Measurements from ENCODE around the gene WDR37.

The WDR37 gene

GRCh38 chr10:1057106-1057657, 997 bp downstream of the WDR37 start:
- Histone ChIP-seq H3K9me3 (ENCODE audit: severe bottlenecking) (no peaks in the 10 kb centered on the region), H3K27ac (no peak overlapping the region), H3K36me3 (peaks cover 7% of the 10 kb centered on the region), H3K27me3 (ENCODE audit: insufficient read depth, low read depth, severe bottlenecking) (no peaks in the 10 kb centered on the region), H3K4me3 (ENCODE audit: low read depth, low read length) (peak overlapping the region; percentile 71)
- TF ChIP-seq CTCF (IDR thresholded peaks at IDR 0.05; ENCODE audit: low read depth, low read length) = no peak
- DNase-seq = no peak

- no peak for TF ChIP-seq CTCF (IDR thresholded peaks at IDR 0.05; ENCODE audit: low read depth, low read length)
These were observed 1.8 kb downstream of the WDR37 start for GRCh38 chr10:1058017-1058416.

DNA sequence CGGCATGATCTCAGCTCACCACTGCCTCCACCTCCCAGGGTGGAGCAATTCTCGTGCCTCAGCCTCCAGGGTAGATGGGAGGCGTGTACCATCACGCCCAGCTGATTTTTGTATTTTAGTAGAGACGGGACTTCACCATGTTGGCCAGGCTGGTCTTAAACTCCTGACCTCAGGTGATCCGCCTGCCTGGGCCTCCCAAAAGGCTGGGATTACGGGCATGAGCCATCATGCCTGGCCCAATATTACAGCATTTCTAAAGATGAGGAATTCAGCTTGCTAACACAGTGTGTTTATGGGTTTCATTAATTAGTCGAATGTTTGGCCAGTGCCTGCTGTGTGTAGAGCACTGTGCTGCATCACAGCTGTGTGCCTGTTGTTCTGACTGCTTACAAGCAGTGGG, 3.7 kb downstream of the WDR37 start:
- no peak for TF ChIP-seq CTCF (IDR thresholded peaks at IDR 0.05; ENCODE audit: low read depth, low read length)
- no peak overlapping the region for H3K27ac ChIP-seq
- H3K36me3 ChIP-seq = no peaks in the 10 kb centered on the region; the same call in 1 of the 2 replicates
- no peaks in the 10 kb centered on the region for H3K27me3 ChIP-seq (ENCODE audit: insufficient read depth, low read depth, severe bottlenecking)
- DNase-seq = no peak
- no peak overlapping the region for H3K4me3 ChIP-seq (ENCODE audit: low read depth, low read length)
- no peaks in the 10 kb centered on the region for H3K9me3 ChIP-seq (ENCODE audit: severe bottlenecking)

More at GRCh38 chr10:1058017-1058416, 1.8 kb downstream of the WDR37 start:
- no peaks in the 10 kb centered on the region for H3K9me3 ChIP-seq (ENCODE audit: severe bottlenecking)
- H3K27ac ChIP-seq = no peak overlapping the region
- peaks cover 7% of the 10 kb centered on the region for H3K36me3 ChIP-seq
- no peak overlapping the region for H3K4me3 ChIP-seq (ENCODE audit: low read depth, low read length)
- no peaks in the 10 kb centered on the region for H3K27me3 ChIP-seq (ENCODE audit: insufficient read depth, low read depth, severe bottlenecking)
- DNase-seq = no peak

GRCh38 chr10:1061930-1062774, 6.0 kb downstream of the WDR37 start:
- H3K27me3 ChIP-seq (ENCODE audit: insufficient read depth, low read depth, severe bottlenecking) = no peaks in the 10 kb centered on the region
- DNase-seq = no peak

DNA sequence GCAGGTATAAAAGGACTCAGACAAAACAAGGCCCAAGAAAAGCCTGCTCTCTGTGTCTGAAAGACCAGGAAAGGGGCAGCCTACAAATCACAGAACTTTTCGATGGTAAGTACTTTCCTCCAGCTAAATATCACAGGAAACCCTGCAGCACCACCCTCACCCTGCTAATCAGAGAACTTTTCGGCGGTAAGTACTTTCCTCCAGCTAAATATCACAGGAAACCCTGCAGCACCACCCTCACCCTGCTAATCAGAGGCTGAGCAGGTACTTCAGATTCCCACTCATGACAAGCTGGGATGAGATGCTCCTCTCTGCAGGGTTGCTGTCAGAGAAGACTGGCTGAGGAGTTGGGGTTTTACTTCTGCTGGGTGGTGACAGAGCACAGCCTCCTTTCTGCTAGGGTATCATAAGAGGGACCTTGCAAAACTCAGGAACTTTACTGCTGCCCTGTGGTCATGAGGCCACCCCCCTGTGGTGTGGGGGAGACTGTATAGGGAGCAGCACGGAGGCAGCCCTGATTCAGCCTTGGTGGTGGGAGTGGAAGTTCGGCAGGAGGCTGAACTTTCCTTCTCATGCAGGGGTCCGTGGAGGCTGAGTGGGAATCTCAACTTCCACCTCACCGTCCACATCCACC, 7.2 kb downstream of the WDR37 start:
- no peak for DNase-seq
- Histone ChIP-seq H3K9me3 (ENCODE audit: severe bottlenecking) (no peaks in the 10 kb centered on the region), H3K4me3 (ENCODE audit: low read depth, low read length) (no peak overlapping the region), H3K27me3 (ENCODE audit: insufficient read depth, low read depth, severe bottlenecking) (no peaks in the 10 kb centered on the region), H3K27ac (no peak overlapping the region), H3K36me3 (no peaks in the 10 kb centered on the region)
- no peak for TF ChIP-seq CTCF (IDR thresholded peaks at IDR 0.05; ENCODE audit: low read depth, low read length)

More at GRCh38 chr10:1061930-1062774, 6.0 kb downstream of the WDR37 start:
- H3K9me3 ChIP-seq (ENCODE audit: severe bottlenecking) = no peaks in the 10 kb centered on the region
- no peaks in the 10 kb centered on the region for H3K36me3 ChIP-seq
- TF ChIP-seq CTCF (IDR thresholded peaks at IDR 0.05; ENCODE audit: low read depth, low read length) = no peak
- H3K4me3 ChIP-seq (ENCODE audit: low read depth, low read length) = no peak overlapping the region
- H3K27ac ChIP-seq = no peak overlapping the region

Data from WERI-Rb-1 (cell line).